Fibroblast of gingiva (primary cell): ENCODE measurements around the gene POLR2A.
"Not testable (repeated sequence)": the region's sequence is repeated elsewhere in the genome, so short reads cannot be mapped to it uniquely, and the experiment has no call there.

Experiments
- DNase-seq: peaks from one replicate; pipeline ENCODE4 v3.0.0-alpha.2; 2011; ENCODE audit warnings: low read depth

POLR2A gene

GRCh38 chr17:7460850-7461660 is 23.1 kb upstream of the POLR2A start:
- DNase-seq: no peak

GRCh38 chr17:7462474-7463371 is 21.4 kb upstream of the POLR2A start:
- DNase-seq: no peak

GRCh38 chr17:7463372-7463846 is 20.8 kb upstream of the POLR2A start:
- DNase-seq: no peak

- DNase-seq: no peak
Observed at GRCh38 chr17:7464081-7464480, 20.1 kb upstream of the POLR2A start.

GRCh38 chr17:7465597-7466275 is 18.4 kb upstream of the POLR2A start:
- DNase-seq: no peak

- DNase-seq: no peak
Observed at GRCh38 chr17:7466318-7466638, 17.9 kb upstream of the POLR2A start.

GRCh38 chr17:7466639-7467341 is 17.4 kb upstream of the POLR2A start:
- peak; percentile 46 for DNase-seq

- DNase-seq: no peak
Observed at GRCh38 chr17:7467498-7467897, 16.7 kb upstream of the POLR2A start.

- no peak for DNase-seq
Observed at GRCh38 chr17:7468290-7468689, 15.9 kb upstream of the POLR2A start.

- DNase-seq: no peak
Observed at GRCh38 chr17:7468804-7469389, 15.3 kb upstream of the POLR2A start.

GRCh38 chr17:7469843-7470242 is 14.3 kb upstream of the POLR2A start:
- DNase-seq: not testable (repeated sequence)

- DNase-seq: not testable (repeated sequence)
Observed at GRCh38 chr17:7470457-7470973, 13.7 kb upstream of the POLR2A start.

GRCh38 chr17:7471729-7472128 is 12.4 kb upstream of the POLR2A start:
- no peak for DNase-seq

- DNase-seq: not testable (repeated sequence)
Observed at GRCh38 chr17:7474767-7475166, 9.4 kb upstream of the POLR2A start.

GRCh38 chr17:7475764-7476422 is 8.3 kb upstream of the POLR2A start:
- peak; percentile 37 for DNase-seq

- DNase-seq: no peak
Observed at GRCh38 chr17:7476494-7476893, 7.7 kb upstream of the POLR2A start.

- DNase-seq: no peak
Observed at GRCh38 chr17:7476951-7477350, 7.2 kb upstream of the POLR2A start.

- DNase-seq: peak; percentile 94
Observed at GRCh38 chr17:7477392-7478275, 6.5 kb upstream of the POLR2A start.
